Stimulated activated CD8-positive, alpha-beta memory T cell treated with anti-CD3 and anti-CD28 coated beads, Interleukin-15, amount 100 ng/mL, for 1 hour (primary cell): ENCODE measurements around the gene CEACAM16.

Experiments
- DNase-seq: peaks from one replicate; pipeline ENCODE4 v3.0.0-alpha.2; 2020; ENCODE audit warnings: low read depth

Gene CEACAM16

GRCh38 chr19:44725251-44725650, 26.3 kb downstream of the CEACAM16 start:
- no peak for DNase-seq

GRCh38 chr19:44725684-44726083, 26.7 kb downstream of the CEACAM16 start:
- DNase-seq, result no peak

- DNase-seq, result no peak
Observed at GRCh38 chr19:44726465-44726864, 27.5 kb downstream of the CEACAM16 start.

GRCh38 chr19:44728178-44728577, 29.2 kb downstream of the CEACAM16 start:
- DNase-seq, result no peak

GRCh38 chr19:44729516-44730033, 30.6 kb downstream of the CEACAM16 start:
- no peak for DNase-seq

GRCh38 chr19:44731081-44731480, 32.1 kb downstream of the CEACAM16 start:
- DNase-seq, result no peak

GRCh38 chr19:44731622-44732021, 32.7 kb downstream of the CEACAM16 start:
- DNase-seq, result no peak

GRCh38 chr19:44732235-44733014, 33.5 kb downstream of the CEACAM16 start:
- no peak for DNase-seq

- no peak for DNase-seq
Observed at GRCh38 chr19:44734357-44734756, 35.4 kb downstream of the CEACAM16 start.

- DNase-seq, result no peak
Observed at GRCh38 chr19:44735011-44735410, 36.1 kb downstream of the CEACAM16 start.

GRCh38 chr19:44737238-44738071, 38.5 kb downstream of the CEACAM16 start:
- no peak for DNase-seq

- DNase-seq, result no peak
Observed at GRCh38 chr19:44738136-44738535, 39.2 kb downstream of the CEACAM16 start.

GRCh38 chr19:44738603-44739558, 39.9 kb downstream of the CEACAM16 start:
- no peak for DNase-seq

GRCh38 chr19:44740351-44740824, 41.4 kb downstream of the CEACAM16 start:
- no peak for DNase-seq

- DNase-seq, result no peak
Observed at GRCh38 chr19:44741258-44741731, 42.3 kb downstream of the CEACAM16 start.

GRCh38 chr19:44741841-44742329, 42.9 kb downstream of the CEACAM16 start:
- no peak for DNase-seq

GRCh38 chr19:44742330-44743061, 43.5 kb downstream of the CEACAM16 start:
- DNase-seq, result no peak

GRCh38 chr19:44744871-44745332, 46.0 kb downstream of the CEACAM16 start:
- DNase-seq, result no peak

- DNase-seq, result no peak
Observed at GRCh38 chr19:44745341-44745831, 46.4 kb downstream of the CEACAM16 start.

GRCh38 chr19:44745887-44746600, 47.1 kb downstream of the CEACAM16 start:
- no peak for DNase-seq
